PC-9 (cell line): Measurements from ENCODE around the gene FBH1. TPM values are rescaled to one million over a fixed set of nuclear protein-coding genes. Genes with fewer than 3 reads are reported as not detected.
"Not testable (repeated sequence)": the region's sequence is repeated elsewhere in the genome, so short reads cannot be mapped to it uniquely, and the experiment has no call there.

Experiments
- BruUV-seq: library from RNA; stranded (reverse); fragments of 400-500 nt; replicated peaks from 2 replicates; lab custom pipeline; 2021; lab: Mats Ljungman, UMichigan
- CTCF ChIA-PET: fragments of 300-600 bp; sonication (Branson Sonifier 250); formaldehyde crosslinking; loops from one replicate; lab custom pipeline; 2022; ENCODE audit warnings: antibody characterized with exemption; lab: Charles Lee
- POLR2A ChIA-PET: fragments of 300-600 bp; sonication (Branson Sonifier 250); formaldehyde crosslinking; loops from one replicate; lab custom pipeline; 2022; ENCODE audit warnings: antibody characterized with exemption; ENCODE audit not compliant: unreplicated experiment; lab: Charles Lee
- DNase-seq, 2 experiments: peaks; one replicate each; pipeline versions ENCODE4 v3.0.0 to v3.0.0-alpha.2; 2015 to 2022; ENCODE audit warnings: mixed read lengths in 1 of 2
- H2AFZ ChIP-seq: fragments of 200-600 bp; sonication (generic); 2 replicates; pipeline ENCODE4 v1.8.1; 2017; ENCODE audit warnings: antibody characterized with exemption
- H3F3A ChIP-seq: fragments of 200-600 bp; sonication (generic); 2 replicates; pipeline ENCODE4 v1.8.1; 2017; ENCODE audit warnings: antibody characterized with exemption, mild to moderate bottlenecking, low read depth; ENCODE audit not compliant: insufficient read depth
- H3K27ac ChIP-seq: fragments of 200-600 bp; sonication (generic); 2 replicates; pipeline ENCODE4 v1.6.1; 2016; ENCODE audit warnings: mixed run types
- H3K27me3 ChIP-seq: fragments of 200-600 bp; sonication (generic); 2 replicates; pipeline ENCODE4 v1.6.1; 2016; ENCODE audit warnings: low read depth, mixed run types; ENCODE audit not compliant: insufficient read depth
- H3K36me3 ChIP-seq: fragments of 200-600 bp; sonication (generic); 2 replicates; pipeline ENCODE4 v1.6.1; 2016; ENCODE audit warnings: low read depth, mixed run types
- H3K4me1 ChIP-seq: fragments of 200-600 bp; sonication (generic); replicated peaks from 2 replicates; pipeline ENCODE4 v1.6.1; 2016; ENCODE audit warnings: mixed run types; ENCODE audit not compliant: insufficient read depth
- H3K4me2 ChIP-seq: fragments of 200-600 bp; sonication (generic); 2 replicates; pipeline ENCODE4 v1.6.1; 2017; ENCODE audit warnings: mixed run types
- H3K4me3 ChIP-seq: fragments of 200-600 bp; sonication (generic); 2 replicates; pipeline ENCODE4 v1.6.1; 2016; ENCODE audit warnings: mixed run types
- H3K79me2 ChIP-seq: fragments of 200-600 bp; sonication (generic); 2 replicates; pipeline ENCODE4 v1.6.1; 2017; ENCODE audit warnings: low read depth, mixed run types
- H3K9me2 ChIP-seq: fragments of 200-600 bp; sonication (generic); 2 replicates; pipeline ENCODE4 v1.8.1; 2017; ENCODE audit warnings: mild to moderate bottlenecking; ENCODE audit not compliant: insufficient read depth
- H3K9me3 ChIP-seq: fragments of 200-600 bp; sonication (generic); 2 replicates; pipeline ENCODE4 v1.8.1; 2016; ENCODE audit warnings: low read depth; ENCODE audit not compliant: insufficient read depth
- H4K20me1 ChIP-seq: fragments of 200-600 bp; sonication (generic); 2 replicates; pipeline ENCODE4 v1.8.1; 2017; ENCODE audit not compliant: insufficient read depth
- CTCF ChIP-seq: fragments of 200-600 bp; sonication (generic); conservative IDR thresholded peaks from 2 replicates; pipeline ENCODE4 v1.6.1; 2017; ENCODE audit warnings: mixed run types, antibody characterized with exemption, mild to moderate bottlenecking, moderate library complexity
- EZH2 ChIP-seq: fragments of 200-600 bp; sonication (generic); IDR thresholded peaks from 2 replicates; pipeline ENCODE4 v1.8.0; 2017; ENCODE audit warnings: antibody characterized with exemption, low read depth
- intact Hi-C: fragments of 100-400 bp; cut with micrococcal nuclease; formaldehyde crosslinking; loops from one replicate; pipeline ENCODE4 v1.10.0; 2022; ENCODE audit not compliant: unreplicated experiment
- total RNA-seq: library from RNA; stranded (reverse); gene quantifications from 2 replicates; pipeline ENCODE4 v1.2.3, GENCODE V29; 2021

Gene FBH1
- total RNA-seq, 1 experiment from 2014 or later, result 68.0 TPM

DNA sequence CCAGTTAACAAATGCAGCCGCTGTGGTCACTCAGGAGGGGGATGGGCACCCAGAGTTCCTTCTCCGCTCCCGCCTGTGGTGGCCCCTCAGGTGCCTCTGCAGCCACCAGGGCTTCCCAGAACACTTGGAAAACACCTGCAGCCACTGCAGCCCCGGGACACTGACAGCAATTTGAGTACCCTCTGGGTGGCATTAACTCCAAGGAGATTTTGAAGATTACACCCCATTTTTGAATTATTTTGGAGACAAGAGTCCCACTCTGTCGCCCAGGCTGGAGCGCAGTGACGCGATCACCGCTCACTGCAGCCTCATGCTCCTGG is 55.1 kb downstream of the FBH1 start:
- H3K9me3 ChIP-seq, result no peaks in the 10 kb centered on the region
- peaks cover 5% of the 10 kb centered on the region; the same call in 1 of the 2 replicates for H3F3A ChIP-seq
- H3K4me1 ChIP-seq, result peaks cover 4% of the 10 kb centered on the region
- POLR2A ChIA-PET, result no interaction called here
- intact Hi-C loops, result no loop called here
- DNase-seq, result no peak
- no peaks in the 10 kb centered on the region for H4K20me1 ChIP-seq
- BruUV-seq, result no TSS peak
- H3K4me3 ChIP-seq, result no peak overlapping the region
- H3K27ac ChIP-seq, result no peak overlapping the region
- no peaks in the 10 kb centered on the region for H3K79me2 ChIP-seq
- no peaks in the 10 kb centered on the region for H3K9me2 ChIP-seq
- no peaks in the 10 kb centered on the region for H3K36me3 ChIP-seq
- no peak for TF ChIP-seq EZH2
- TF ChIP-seq CTCF, result no peak
- CTCF ChIA-PET, result no interaction called here
- H3K27me3 ChIP-seq, result no peaks in the 10 kb centered on the region
- H3K4me2 ChIP-seq, result no peak overlapping the region
- no peak overlapping the region for H2AFZ ChIP-seq

- Histone ChIP-seq H2AFZ (no peak overlapping the region), H3K4me3 (no peak overlapping the region), H3F3A (peaks cover 10% of the 10 kb centered on the region; the same call in 1 of the 2 replicates), H3K36me3 (no peaks in the 10 kb centered on the region), H3K27me3 (no peaks in the 10 kb centered on the region), H4K20me1 (no peaks in the 10 kb centered on the region), H3K4me1 (peaks cover 11% of the 10 kb centered on the region), H3K9me3 (no peaks in the 10 kb centered on the region), H3K79me2 (no peaks in the 10 kb centered on the region), H3K9me2 (no peaks in the 10 kb centered on the region), H3K4me2 (no peak overlapping the region), H3K27ac (no peak overlapping the region)
- BruUV-seq, result no TSS peak
- DNase-seq, result no peak
- ChIA-PET CTCF (no interaction called here), POLR2A (no interaction called here)
- intact Hi-C loops, result no loop called here
- TF ChIP-seq CTCF (no peak), EZH2 (no peak)
These were observed 55.7 kb downstream of the FBH1 start for GRCh38 chr10:5945561-5946418.

DNA sequence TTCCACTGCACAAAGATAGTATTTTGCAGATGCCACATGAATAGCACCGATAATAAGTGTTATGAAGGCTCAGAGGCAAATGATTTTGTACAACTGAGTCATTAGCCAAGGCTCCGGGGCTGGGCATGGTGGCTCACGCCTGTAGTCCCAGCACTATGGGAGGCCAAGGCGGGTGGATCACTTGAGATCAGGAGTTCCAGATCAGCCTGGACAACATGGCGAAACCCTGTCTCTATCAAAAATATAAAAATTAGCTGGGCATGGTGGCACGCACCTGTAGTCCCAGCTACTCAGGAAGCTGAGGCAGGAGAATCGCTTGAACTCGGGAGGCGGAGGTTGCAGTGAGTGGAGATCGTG is 56.4 kb downstream of the FBH1 start:
- H3K79me2 ChIP-seq, H4K20me1 ChIP-seq, CTCF ChIA-PET, H3K4me3 ChIP-seq, POLR2A ChIA-PET, H3K36me3 ChIP-seq, H3K9me3 ChIP-seq, intact Hi-C loops, H3K27me3 ChIP-seq, DNase-seq, H3K9me2 ChIP-seq, BruUV-seq, H3K27ac ChIP-seq, H3K4me2 ChIP-seq, H2AFZ ChIP-seq: not testable (repeated sequence)
- H3F3A ChIP-seq, result peaks cover 11% of the 10 kb centered on the region; the same call in 1 of the 2 replicates
- peaks cover 15% of the 10 kb centered on the region for H3K4me1 ChIP-seq
